Panc1 (cell line): ENCODE measurements around the gene GABRE.

ENCODE experiments used
- POLR2AphosphoS5 ChIP-seq: IDR thresholded peaks from 2 replicates; pipeline ENCODE4 v1.6.1; 2012; ENCODE audit warnings: mild to moderate bottlenecking, low read depth, low read length, moderate library complexity
- TF ChIP-seq, protein P1 (sequence below): fragments of 450-650 bp; IDR thresholded peaks from 2 replicates; pipeline ENCODE4 v1.5.1; 2017; ENCODE audit warnings: mild to moderate bottlenecking

GRCh38 chrX:151973060-151973661 lies 1.3 kb downstream of the GABRE start:
- TF ChIP-seq, protein P1, sequence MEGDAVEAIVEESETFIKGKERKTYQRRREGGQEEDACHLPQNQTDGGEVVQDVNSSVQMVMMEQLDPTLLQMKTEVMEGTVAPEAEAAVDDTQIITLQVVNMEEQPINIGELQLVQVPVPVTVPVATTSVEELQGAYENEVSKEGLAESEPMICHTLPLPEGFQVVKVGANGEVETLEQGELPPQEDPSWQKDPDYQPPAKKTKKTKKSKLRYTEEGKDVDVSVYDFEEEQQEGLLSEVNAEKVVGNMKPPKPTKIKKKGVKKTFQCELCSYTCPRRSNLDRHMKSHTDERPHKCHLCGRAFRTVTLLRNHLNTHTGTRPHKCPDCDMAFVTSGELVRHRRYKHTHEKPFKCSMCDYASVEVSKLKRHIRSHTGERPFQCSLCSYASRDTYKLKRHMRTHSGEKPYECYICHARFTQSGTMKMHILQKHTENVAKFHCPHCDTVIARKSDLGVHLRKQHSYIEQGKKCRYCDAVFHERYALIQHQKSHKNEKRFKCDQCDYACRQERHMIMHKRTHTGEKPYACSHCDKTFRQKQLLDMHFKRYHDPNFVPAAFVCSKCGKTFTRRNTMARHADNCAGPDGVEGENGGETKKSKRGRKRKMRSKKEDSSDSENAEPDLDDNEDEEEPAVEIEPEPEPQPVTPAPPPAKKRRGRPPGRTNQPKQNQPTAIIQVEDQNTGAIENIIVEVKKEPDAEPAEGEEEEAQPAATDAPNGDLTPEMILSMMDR = no peak
- no peak for TF ChIP-seq POLR2AphosphoS5
